T-helper 2 cell (primary cell): Measurements from ENCODE around the gene GRM5.
"Not testable (repeated sequence)": the region's sequence is repeated elsewhere in the genome, so short reads cannot be mapped to it uniquely, and the experiment has no call there.

Source experiments
- DNase-seq, 5 experiments: peaks; one replicate each; pipeline versions ENCODE4 v3.0.0 to v3.0.0-alpha.2; 2012 to 2022

Gene GRM5

DNA sequence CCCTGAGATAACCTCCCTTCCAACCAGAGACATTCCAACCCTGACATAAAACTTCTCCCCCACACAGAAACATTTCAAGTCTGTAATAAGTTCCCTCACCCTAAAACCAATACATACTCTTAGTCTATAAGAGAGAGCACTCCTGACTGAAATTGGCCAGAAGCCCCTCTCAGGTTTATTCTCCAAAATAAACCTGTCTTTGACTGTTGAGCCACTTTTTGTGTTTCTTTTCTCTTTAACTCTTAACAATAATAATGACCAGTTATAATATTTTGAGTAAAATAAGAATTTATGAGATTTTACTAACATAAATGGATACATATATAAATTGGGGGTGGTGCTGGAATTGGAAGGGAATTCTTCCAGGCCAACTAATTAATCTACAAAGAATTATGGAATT is 93.6 kb downstream of the GRM5 start:
- no peak for DNase-seq

DNA sequence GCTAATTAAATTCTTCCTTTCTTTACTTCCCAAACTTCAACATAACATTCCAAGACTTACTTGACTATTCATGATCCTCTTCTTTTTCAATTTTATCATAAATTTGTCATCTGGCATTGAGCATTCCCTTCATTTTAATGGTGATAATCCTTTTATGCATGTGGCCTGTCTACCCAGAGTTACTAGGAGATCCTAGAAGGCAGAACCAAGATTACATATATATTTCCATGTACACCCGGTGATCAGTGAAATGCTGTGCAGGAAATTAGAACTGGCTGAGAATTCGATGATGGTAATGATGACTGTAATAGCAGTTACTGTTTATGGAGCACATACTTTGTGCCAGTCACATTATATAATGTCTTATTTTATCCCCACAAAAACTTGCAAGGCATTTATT is 104.2 kb downstream of the GRM5 start:
- not testable (repeated sequence) for DNase-seq

DNA sequence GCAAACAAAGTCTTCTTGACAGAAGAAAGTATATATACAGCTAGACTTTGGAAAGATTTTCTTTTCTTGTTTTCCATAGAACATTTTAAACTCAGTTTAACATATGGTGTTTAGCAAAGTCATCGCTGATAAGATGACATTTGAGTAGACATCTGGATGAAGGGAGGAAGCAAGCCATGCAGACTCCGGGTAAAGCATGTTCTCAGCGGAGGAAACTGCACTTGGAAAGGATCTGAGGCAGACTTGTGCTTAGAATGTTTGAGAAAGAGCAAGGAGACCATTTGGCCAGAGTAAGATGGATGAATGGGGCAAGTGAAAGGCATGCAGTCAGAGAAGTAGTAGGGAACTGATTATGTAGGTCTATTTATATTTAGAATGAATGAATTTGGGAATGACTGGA is 105.9 kb downstream of the GRM5 start:
- not testable (repeated sequence) for DNase-seq

DNA sequence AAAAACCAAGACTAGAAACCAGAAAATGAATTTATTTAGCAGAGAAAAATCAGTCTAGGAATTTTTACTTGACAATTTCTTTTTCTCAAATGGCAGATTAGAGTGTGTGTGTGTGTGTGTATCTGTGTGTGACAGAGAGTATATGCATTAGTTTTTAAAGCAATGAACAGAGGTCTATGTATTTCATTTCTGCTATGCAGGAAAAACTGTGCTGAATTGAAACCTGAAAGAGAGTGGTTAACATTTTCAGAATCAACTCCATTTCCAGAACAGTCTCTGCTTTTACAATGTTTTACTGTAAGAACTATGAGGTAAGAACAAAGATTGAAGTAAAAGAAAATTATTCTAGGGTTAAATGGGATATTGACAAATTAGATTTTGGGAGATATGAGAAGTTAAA is 114.8 kb downstream of the GRM5 start:
- no peak for DNase-seq

DNA sequence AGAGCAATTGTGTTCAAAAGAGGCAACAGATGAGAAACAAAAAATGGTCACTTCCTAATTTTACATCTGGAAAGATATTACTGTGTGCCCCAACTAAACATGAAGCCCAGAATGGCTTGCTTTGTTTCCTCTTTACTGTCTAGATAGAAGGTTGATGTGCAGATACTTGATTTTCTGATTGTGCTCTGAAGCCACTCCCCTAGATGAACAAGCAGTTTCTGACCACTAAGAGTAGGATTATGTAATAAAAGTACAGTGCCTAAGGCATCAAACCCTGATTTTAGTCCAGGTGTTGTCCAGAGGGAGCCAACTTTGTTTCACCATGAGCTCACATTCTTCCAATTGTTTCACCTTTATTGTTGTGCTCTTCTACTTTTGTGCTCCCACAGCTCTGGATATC is 116.9 kb downstream of the GRM5 start:
- not testable (repeated sequence) for DNase-seq

DNA sequence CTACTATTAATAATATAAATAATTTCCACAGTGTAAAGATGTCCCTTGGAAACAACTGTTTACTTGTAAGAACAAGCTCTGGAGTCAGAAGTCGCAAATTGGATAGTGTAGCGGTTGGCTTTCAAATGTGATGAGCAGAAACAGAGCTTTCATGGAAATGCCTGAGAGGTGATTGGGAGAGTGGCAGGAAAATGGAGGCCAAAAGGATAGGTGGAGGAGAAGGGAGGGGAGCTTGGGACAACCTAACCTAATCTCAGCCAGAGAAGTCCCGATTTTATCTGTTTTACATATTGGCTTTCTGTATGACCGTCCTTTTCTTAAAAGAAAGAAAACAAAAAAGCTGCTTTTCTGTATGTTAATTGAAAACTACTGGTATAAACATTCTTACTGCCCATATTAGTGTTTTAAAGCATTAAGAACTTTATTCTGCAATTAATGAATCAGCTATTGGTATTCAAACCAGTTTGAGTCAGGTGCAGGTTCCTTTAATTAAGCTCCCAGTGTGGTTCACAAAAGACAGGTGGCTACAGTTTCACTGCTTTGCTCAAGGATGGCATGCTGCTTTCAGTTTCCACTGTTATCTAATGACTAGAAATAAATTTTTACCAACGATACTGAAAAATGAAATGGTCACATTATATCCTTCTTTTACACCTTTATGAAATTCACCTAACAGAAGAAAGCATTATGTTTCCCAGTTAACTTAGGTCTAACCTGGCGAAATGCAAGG is 117.8 kb downstream of the GRM5 start:
- not testable (repeated sequence) for DNase-seq

DNA sequence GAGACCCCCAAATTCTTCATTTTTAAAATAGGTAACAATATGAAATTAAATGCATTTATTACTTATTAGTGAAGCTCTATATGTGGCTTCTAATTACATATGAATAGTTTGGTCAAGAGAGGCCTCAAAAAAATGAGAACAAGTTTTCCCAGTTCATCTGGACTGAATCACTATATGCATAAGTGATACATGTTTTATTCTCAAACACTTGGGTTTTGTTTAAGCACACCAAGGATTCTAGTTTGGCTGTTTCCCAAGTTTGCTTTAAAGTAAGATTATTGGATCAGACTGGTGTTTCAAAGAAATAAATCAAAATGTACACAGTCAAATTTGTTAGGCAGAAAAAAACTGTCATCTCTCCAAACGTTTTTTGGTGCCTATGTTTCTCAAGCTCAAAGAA is 136.1 kb downstream of the GRM5 start:
- not testable (repeated sequence) for DNase-seq

DNA sequence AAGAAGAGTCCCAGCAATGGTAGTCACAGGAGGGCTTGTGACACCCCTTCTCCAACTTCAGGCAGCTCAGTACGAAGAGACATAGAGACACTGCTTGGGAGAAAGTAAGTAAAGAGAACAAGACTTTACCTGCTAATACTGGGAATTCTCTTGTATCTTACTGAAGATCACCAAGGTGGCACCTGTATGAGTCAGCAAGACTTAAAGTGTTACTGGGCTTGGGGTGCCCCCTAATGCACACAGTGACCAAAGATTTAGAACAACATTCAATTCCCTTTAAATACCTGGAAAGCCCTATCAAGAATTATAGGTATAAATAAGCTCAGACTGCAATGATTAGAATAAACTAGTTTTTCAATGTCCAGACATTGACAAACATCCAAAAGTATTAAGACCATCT is 148.7 kb downstream of the GRM5 start:
- DNase-seq, result peak in 1 of 5 experiments; percentile 1

DNA sequence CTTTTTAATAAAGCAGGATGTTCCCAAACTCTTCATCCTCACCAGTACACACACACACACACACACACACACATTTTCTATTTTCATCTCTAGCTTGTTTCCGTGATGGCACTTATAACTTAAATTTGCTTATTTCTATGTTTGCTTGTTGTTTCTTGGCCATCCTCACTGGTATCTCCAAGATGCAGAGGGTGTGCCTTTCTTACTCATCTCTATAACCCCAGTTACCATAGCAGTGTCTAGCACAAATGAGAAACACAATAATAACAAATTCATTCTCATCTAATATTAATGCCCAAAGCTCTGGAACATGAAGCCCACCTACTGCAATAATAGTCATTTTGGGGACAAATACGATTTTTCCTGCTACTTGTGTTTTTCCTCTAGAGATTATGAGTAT is 156.3 kb downstream of the GRM5 start:
- no peak for DNase-seq

DNA sequence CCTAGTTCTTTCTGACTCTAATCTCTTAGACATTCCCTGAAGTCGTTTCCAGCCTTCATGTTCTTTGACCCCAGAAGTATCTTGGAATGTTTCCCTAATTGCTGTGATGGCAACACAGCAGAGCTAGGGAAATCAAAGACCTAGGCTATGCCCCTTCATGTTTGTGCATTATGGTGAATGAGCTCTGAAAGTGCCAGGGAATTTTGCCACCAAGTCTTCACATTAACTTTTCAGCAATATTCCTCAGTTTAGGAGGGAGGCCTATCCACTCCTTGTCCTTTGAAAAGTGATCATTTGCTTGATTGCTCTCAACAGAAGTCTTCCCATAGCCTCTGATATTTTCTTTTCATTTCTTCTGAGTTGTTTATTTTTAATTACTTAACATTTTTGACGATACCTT is 164.3 kb downstream of the GRM5 start:
- not testable (repeated sequence) for DNase-seq

DNA sequence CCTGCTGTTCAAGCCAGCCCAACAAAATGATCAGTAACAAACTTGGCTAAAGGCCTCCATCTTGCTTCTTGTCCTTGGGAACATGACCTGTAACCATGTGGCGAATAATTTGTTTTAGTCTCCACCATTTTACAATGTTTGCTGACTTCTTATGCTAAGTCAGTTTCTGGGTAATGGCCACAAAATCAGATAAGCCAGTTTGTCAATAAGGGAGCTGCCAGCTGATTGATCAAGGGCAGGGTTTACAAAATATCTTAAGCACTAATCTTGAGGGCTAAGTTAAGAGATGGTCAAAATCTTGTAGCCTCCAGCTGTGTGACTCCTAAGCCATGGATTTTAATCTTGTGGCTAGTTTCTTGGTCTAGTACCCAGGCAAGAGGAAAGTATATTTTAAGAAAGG is 176.9 kb downstream of the GRM5 start:
- DNase-seq, result peak in 1 of 5 experiments; percentile 38

DNA sequence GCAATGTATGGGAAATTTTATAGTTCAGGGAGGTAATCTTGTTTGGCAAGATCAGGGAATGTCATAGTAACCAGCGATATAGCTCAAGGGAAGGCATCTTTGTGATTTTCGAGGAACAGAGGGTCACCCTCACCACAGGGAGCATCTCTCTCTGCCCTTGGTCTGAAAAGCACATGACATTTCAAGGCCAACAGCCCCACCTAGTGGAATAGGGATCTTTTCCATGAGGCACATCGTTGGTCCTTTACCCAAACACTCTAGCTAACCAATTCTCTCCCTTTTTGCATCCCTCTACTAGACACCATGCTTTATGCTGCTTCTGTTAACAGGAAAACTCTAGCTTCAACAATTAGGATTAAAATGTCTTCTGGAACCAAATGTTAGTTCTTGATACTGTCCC is 179.0 kb downstream of the GRM5 start:
- peak in 3 of 5 experiments; percentile 10 to 52 (median 11) for DNase-seq

DNA sequence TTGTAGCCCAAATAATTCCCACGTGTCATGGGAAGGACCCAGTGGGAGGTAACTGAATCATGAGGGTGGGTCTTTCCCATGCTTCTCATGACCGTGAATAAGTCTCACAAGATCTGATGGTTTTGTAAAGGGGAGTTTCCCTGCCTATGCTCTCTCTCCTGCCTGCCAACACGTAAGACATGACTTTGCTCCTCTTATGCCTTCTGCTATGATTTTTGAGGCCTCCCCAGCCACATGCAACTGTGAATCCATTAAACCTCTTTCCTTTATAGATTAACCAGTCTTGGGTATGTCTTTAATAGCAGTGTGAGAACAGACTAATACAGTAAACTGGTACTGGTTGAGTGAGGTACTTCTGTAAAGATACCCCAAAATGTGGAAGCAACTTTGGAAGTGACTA is 183.0 kb downstream of the GRM5 start:
- DNase-seq, result not testable (repeated sequence)

DNA sequence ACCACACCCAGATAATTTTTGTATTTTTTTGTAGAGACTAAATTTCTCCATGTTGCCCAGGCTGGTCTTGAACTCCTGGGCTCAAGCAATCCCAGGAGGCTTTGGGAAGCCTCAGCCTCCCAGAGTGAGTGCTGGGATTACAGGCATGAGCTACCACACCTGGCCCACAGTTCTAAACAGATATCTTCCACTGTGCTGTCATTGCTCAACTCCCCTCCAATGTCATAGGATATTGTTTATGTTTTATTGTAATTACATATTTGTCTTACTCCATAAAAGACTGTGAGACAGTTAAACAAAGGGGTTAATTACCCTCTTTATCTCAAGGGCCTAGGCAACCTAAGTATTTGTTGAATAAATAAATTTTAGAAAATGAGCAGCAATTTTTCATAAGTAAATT is 204.2 kb downstream of the GRM5 start:
- DNase-seq, result no peak

DNA sequence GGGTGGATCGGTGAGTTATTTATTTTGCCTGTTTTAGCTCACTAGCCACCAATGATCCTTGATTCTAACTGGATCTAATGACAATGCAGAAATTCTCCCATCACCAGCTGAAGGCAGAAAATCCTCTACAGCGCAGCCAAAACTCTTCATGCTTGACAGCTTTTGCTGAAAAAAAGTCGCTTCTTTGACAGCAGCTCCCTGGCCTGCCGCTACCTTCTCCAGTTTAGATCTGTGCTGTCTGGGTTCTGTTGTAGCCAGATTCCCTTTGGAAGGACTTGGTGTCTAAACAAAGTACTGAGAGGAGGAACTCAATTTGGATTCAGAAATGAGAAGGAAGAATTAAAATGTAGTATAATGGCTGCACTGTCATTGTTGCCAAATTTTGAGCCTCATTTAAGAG is 205.4 kb downstream of the GRM5 start:
- DNase-seq, result not testable (repeated sequence)

DNA sequence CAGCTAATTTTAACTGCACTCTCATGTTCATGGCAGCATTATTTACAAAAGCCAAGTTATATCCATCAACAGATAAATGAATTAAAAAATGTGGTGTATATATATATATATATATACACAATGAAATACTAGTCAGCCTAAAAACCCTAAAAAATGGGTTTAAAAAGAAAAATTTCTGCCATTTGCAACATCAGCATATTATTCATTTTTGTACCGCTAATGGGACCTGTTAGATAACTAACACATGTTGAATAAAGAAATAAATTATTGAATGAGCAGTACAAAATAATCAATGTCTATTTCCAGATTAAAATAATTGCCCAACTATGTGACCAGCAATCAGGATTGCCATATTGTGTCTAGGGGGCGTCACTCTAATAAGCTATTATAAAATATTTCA is 211.8 kb downstream of the GRM5 start:
- DNase-seq, result not testable (repeated sequence)

DNA sequence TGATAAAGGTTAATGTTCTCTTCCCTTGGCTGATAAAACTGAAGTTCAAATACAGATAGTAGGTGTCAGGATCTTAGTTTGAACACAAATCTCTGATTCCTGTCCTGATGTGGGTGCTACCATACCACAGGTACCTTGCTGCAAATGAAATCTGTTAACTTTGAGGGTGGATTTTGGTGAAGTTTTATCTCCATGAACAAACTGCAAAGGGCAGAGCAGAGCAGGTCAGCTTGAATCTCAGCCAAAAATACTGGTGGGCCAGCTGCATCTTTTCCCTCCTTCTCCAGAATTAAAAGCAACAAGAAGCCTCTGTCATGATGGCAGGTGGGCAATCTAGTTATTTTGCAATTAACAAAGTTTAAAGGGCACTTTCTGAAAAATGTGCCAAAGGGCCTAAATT is 214.2 kb downstream of the GRM5 start:
- DNase-seq, result not testable (repeated sequence)

DNA sequence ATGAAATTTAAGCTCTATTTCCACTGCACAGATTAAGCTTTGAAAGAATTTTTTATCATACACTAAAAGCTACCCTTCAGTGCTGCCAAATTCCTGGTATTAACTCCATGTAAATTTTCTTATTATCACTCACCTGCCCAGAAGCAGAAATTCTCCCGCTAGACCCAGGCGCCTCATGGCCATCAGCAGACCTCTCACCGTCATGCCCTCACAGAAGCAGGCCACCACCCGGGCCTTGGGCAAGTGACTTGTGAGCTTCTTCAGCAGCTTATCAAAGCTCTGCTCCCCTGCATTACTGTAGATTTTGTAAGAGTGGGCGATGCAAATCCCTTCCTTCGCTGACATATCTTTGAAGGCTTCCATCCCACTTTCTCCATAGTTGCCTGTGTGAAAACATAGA is 216.0 kb downstream of the GRM5 start:
- not testable (repeated sequence) for DNase-seq

DNA sequence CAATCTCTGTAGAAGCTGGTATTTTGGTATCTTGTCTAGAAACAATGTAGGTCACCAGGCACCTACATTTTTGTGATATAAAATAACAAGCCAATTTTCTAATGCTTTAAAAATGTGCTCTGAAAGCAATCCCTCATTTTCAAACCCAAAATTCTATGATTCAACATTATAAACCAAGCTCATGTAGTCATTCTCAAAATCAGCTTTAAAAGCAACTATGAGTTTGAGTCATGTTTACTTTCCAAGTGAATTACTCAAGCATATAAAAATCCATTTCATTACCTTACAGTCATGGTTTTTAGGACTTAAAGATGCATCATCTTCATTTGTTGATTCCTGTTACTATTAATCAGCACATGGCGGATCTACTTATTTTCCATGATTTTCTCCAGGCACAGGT is 216.4 kb downstream of the GRM5 start:
- DNase-seq, result peak in 1 of 5 experiments; percentile 7

DNA sequence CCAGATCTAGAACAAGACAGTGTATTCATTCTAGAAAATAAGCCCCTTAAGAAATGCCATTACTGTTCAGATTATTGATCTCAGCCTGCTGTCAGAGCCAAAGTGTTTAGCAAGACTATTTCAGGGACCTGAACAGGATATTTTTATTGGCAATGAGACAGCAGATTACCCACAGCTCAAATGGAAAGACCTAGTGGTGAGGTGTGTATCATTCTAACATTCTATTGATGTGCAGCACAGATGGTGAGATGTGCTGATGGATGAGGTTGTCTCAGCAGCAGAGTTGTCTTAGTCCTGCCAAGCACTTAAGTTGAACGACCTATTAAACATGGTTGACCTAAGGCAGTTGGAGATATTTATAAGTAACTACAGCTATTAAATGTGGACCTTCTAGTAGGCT is 219.5 kb downstream of the GRM5 start:
- DNase-seq, result not testable (repeated sequence)

DNA sequence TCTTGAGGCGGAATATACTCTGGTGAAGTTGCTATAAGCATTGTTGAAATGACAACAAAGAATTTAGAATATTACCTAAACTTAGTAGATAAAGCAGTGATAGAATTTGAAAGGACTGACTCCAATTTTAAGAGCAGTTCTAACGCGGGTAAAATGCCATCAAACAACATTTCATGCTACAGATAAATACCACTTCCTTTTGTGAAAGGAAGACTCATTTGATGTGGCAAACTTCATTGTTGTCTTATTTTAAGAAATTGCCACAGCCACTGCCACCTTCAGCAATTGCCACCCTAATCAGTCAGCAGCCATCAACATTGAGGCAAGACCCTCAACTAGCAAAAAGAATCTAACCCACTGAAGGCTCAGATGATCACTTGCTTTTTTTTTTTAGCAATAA is 220.8 kb downstream of the GRM5 start:
- peak in 2 of 5 experiments; percentile 42 to 79 for DNase-seq

DNA sequence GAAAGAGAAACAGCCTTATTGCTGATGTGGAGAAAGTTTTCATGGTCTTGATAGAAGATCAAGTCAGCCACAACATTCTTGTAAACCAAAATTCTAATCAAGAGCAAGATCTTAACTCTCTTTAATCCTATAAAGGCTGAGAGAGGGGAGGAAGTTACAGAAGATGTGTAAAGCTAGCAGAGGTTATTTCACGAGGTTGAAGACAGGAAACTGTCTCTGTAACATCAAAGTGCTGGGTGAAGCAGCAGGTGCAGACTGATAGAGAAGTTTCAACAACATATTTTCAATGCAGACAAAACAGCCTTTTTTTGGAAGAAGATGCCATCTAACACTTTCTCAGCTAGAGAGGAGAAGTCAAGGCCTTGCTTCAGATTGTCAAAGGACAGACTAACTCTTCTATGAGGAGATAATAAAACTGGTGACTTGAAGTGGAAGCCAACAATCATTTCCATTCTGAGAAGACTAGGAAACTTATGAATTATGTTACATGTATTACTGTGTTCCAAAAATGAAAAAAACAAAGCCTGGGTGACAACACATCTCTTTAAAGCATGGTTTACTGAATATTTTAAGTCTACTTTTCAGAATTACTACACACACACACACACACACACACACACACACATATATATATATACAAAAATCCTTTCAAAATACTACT is 221.9 kb downstream of the GRM5 start:
- DNase-seq, result peak in 3 of 5 experiments; percentile 10 to 90 (median 62)

DNA sequence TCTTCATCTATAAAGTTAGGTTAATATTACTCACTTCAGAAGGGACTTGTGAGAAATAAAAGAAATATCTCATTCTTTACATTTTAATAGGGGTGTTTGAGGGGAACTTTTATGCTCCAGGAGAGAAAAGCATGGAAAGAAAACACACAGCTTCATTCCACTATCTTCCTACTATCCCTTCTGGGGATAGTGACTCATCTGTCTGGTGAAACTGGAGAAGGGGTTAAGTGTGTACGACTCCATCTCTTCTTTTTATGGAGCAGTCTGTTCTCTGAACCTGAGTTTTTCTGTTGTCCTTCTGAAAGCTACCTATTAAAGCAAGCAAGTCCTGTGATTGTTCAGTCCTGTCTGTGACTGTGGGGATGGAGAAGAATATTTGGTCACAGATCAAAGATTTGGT is 227.6 kb downstream of the GRM5 start:
- DNase-seq, result not testable (repeated sequence)

DNA sequence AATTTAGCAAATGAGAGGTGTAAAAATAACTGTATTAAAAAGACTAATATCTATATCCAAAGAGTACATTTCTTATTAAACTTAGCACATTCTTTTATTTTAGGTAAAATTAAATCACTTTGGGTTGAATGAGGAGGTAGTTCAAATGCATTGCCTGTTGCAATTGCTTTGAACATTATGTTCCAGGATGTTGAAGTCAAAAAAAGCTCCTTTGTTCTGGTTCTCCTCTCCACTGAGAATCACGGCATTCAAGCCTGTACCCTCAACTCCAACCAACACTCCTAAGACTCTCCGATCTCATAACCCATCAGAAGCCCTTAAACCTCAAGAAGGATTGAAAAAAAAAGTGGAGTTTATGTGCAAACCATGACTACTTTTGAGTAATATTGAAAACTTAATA is 230.1 kb downstream of the GRM5 start:
- not testable (repeated sequence) for DNase-seq
